Measurements from ENCODE around the gene LMO3.

DNA sequence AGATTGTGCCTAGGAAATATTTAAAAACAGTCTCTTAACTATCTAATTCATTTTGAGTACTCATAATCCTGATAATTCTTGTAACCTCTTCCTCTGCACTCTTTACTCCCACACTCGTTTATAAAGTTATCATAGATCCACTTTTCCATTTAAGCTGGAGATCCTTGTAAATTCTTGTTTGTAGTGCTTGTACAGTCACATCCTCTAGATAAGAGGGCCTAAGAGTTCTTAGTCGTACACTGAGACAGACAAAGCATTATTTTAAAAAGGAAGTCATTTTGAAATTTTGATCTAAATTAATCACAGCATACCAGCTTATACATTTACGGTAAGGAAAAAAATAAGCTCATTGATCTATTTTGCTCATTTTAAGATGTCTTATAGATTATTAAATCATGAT lies 42.5 kb downstream of the LMO3 start:
- TF ChIP-seq, protein P1, sequence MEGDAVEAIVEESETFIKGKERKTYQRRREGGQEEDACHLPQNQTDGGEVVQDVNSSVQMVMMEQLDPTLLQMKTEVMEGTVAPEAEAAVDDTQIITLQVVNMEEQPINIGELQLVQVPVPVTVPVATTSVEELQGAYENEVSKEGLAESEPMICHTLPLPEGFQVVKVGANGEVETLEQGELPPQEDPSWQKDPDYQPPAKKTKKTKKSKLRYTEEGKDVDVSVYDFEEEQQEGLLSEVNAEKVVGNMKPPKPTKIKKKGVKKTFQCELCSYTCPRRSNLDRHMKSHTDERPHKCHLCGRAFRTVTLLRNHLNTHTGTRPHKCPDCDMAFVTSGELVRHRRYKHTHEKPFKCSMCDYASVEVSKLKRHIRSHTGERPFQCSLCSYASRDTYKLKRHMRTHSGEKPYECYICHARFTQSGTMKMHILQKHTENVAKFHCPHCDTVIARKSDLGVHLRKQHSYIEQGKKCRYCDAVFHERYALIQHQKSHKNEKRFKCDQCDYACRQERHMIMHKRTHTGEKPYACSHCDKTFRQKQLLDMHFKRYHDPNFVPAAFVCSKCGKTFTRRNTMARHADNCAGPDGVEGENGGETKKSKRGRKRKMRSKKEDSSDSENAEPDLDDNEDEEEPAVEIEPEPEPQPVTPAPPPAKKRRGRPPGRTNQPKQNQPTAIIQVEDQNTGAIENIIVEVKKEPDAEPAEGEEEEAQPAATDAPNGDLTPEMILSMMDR (IDR thresholded peaks at IDR 0.05 in 2 of 3, conservative IDR thresholded peaks at IDR 0.05 in 1 of 3; ENCODE audit: borderline replicate concordance in 1 of 3, insufficient read depth in 1 of 3, low read depth in 2 of 3, low read length in 2 of 3), result no peak
- TF ChIP-seq CEBPB (IDR thresholded peaks at IDR 0.05; ENCODE audit: low read depth), result no peak
- no peak for TF ChIP-seq YY1 (IDR thresholded peaks at IDR 0.05; ENCODE audit: extremely low read depth, insufficient replicate concordance, low read depth, low read length)
- no peak for TF ChIP-seq POLR2A (IDR thresholded peaks at IDR 0.05; ENCODE audit: borderline replicate concordance, extremely low read depth, insufficient read depth, insufficient read length)
- TF ChIP-seq POLR2AphosphoS5 (IDR thresholded peaks at IDR 0.05; ENCODE audit: low read depth, low read length), result no peak
- TF ChIP-seq EZH2phosphoT487 (IDR thresholded peaks at IDR 0.05; ENCODE audit: borderline replicate concordance), result no peak
